Activated naive CD8-positive, alpha-beta T cell treated with anti-CD3 and anti-CD28 coated beads, Interleukin-2, amount 50 U/mL, for 24 hours (primary cell): ENCODE data around the gene PIK3AP1.

ENCODE experiments used
- ATAC-seq: fragments of 150-1000 bp; cut with Tn5 transposase; one replicate; pipeline ENCODE4 v1.10.0; 2021
- DNase-seq: peaks from one replicate; pipeline ENCODE4 v3.0.0; 2021
- H3K27ac Mint-ChIP-seq: one replicate; pipeline ENCODE4 v1.8.0; 2021; ENCODE audit warnings: mild to moderate bottlenecking, mixed read lengths
- H3K27me3 Mint-ChIP-seq: one replicate; pipeline ENCODE4 v1.8.0; 2021; ENCODE audit warnings: mixed read lengths
- H3K36me3 Mint-ChIP-seq: one replicate; pipeline ENCODE4 v1.8.0; 2021; ENCODE audit warnings: low read depth, mixed read lengths
- H3K4me1 Mint-ChIP-seq: one replicate; pipeline ENCODE4 v1.8.0; 2021; ENCODE audit warnings: mixed read lengths
- H3K4me3 Mint-ChIP-seq: one replicate; pipeline ENCODE4 v1.8.0; 2021; ENCODE audit warnings: mild to moderate bottlenecking, moderate library complexity, mixed read lengths
- H3K9me3 Mint-ChIP-seq: one replicate; pipeline ENCODE4 v1.8.0; 2021; ENCODE audit warnings: mixed read lengths

PIK3AP1 gene

GRCh38 chr10:96619120-96619519, 101.2 kb downstream of the PIK3AP1 start:
- Mint-ChIP-seq H3K4me3 (no peak overlapping the region), H3K36me3 (peaks cover 2% of the 10 kb centered on the region), H3K4me1 (no peaks in the 10 kb centered on the region), H3K27ac (no peak overlapping the region), H3K9me3 (no peaks in the 10 kb centered on the region), H3K27me3 (no peaks in the 10 kb centered on the region)
- DNase-seq (no peak), ATAC-seq (no peak)

DNA sequence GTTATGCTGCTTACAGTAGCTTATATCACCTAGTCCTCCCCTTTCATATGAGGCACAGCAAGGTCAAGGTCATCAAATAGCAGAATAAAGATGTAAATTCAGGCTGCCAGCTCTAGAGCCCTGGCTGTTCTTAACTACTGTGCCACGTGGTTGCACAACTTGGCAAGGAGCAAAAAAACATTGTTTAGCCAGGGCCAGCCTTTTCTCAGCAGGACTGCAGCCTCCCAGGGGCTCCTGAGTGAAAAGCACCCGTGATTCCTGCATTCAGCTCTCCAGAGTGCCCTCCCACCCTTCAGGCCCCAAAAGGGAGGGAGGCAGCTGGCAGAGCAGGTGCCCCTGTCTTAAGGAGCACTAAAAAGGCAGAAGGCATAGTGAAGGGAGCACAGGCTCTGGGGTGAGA, 101.7 kb downstream of the PIK3AP1 start:
- Mint-ChIP-seq H3K4me3 (no peak overlapping the region), H3K36me3 (peaks cover 2% of the 10 kb centered on the region), H3K27ac (no peak overlapping the region), H3K9me3 (no peaks in the 10 kb centered on the region), H3K4me1 (no peaks in the 10 kb centered on the region), H3K27me3 (no peaks in the 10 kb centered on the region)
- no peak for ATAC-seq
- no peak for DNase-seq

DNA sequence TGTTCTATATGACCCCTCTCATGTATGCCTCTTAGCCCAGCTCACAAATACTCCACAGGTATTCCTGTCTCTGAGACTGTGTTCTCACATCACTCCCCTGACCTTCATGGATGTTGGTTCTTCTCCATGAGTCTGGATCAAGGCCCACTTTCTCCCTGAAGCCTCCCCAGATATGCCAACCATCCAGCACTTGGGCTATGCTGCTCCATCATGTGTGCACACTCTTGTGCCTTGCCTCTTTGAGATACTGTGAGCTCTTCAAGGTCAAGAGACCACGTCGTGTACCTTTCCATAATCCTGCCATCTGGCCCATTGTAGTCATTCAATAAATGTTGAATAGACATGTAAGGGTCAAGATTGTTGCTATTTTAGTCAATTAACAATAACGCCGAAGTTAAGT, 103.4 kb downstream of the PIK3AP1 start:
- Mint-ChIP-seq H3K4me3 (no peak overlapping the region), H3K27me3 (no peaks in the 10 kb centered on the region), H3K9me3 (no peaks in the 10 kb centered on the region), H3K27ac (no peak overlapping the region), H3K36me3 (peaks cover 2% of the 10 kb centered on the region), H3K4me1 (no peaks in the 10 kb centered on the region)
- ATAC-seq (no peak), DNase-seq (no peak)

GRCh38 chr10:96614515-96614914, 105.8 kb downstream of the PIK3AP1 start:
- ATAC-seq: peak; percentile 61
- no peak for DNase-seq
- H3K27ac Mint-ChIP-seq: no peak overlapping the region

DNA sequence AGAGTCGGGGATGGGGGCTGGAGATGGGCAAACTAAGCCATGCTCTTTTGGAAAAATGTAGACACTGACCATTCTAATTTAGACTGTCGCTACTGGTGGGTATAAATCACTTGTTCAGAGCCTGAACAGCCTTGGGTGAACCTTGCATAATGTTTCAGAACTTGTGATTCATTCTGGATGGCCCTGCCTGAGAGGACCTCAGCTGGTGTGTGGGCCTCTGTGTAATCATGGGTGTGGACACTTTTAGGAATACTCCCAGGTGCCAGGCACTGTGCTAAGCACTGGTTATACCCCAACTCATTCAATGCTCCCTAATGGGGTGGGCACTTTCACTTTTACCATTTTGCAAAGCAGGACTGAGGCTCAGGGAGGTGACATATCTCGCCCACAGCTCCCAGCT, 106.7 kb downstream of the PIK3AP1 start:
- no peaks in the 10 kb centered on the region for H3K27me3 Mint-ChIP-seq
- DNase-seq (no peak), ATAC-seq (no peak)
- H3K36me3 Mint-ChIP-seq: peaks cover 2% of the 10 kb centered on the region
- H3K27ac Mint-ChIP-seq: no peak overlapping the region
- H3K4me3 Mint-ChIP-seq: no peak overlapping the region
- peaks cover 4% of the 10 kb centered on the region for H3K4me1 Mint-ChIP-seq
- H3K9me3 Mint-ChIP-seq: no peaks in the 10 kb centered on the region

More at GRCh38 chr10:96614515-96614914, 105.8 kb downstream of the PIK3AP1 start:
- Mint-ChIP-seq H3K9me3 (no peaks in the 10 kb centered on the region), H3K4me1 (peaks cover 4% of the 10 kb centered on the region), H3K27me3 (no peaks in the 10 kb centered on the region), H3K36me3 (peaks cover 2% of the 10 kb centered on the region), H3K4me3 (no peak overlapping the region)

DNA sequence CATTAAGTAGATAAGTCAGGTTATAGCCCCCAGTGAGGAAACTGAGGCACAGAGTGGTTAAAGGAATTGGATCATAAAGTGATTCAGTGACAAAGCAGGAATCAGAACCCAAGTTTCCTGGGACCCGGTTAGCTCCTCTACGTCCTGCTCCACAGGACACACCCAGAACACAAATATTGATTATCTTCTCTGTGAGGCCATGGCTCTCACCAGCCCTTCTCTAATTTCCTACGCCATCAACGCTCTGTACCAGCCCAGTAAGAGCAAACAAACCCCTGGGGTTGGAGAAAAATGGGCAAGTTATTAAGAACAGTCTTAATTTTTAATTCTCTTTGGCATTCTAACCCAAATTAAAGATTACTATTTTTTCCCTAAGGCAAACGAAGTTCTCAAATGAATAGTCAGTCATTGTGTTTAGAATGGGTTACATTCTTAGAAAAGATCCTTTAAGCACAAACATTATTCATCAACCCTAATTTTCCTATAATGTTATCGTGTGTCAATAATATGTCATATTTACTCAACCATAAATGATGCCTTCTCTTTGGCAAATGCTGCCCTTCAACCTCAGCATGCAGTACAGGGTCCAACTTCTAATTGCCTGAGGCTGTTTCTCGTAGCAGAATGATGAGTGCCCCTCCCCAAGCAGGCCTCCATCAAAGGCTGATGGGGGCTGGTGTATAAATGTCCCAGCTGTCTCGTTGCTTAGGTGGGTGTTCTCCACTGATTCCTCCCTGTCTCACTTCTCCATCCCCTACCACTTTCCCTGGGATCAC, 108.1 kb downstream of the PIK3AP1 start:
- Mint-ChIP-seq H3K4me3 (no peak overlapping the region), H3K4me1 (peaks cover 4% of the 10 kb centered on the region), H3K27ac (no peak overlapping the region), H3K36me3 (peaks cover 2% of the 10 kb centered on the region), H3K27me3 (no peaks in the 10 kb centered on the region), H3K9me3 (no peaks in the 10 kb centered on the region)
- ATAC-seq: no peak
- no peak for DNase-seq

- H3K27ac Mint-ChIP-seq: peak overlapping the region; percentile 16
- H3K4me1 Mint-ChIP-seq: peaks cover 4% of the 10 kb centered on the region
Observed at GRCh38 chr10:96610817-96611216, 109.5 kb downstream of the PIK3AP1 start.

GRCh38 chr10:96609510-96609909, 110.8 kb downstream of the PIK3AP1 start:
- no peak overlapping the region for H3K27ac Mint-ChIP-seq
- DNase-seq: no peak
- no peak overlapping the region for H3K4me3 Mint-ChIP-seq
- peaks cover 2% of the 10 kb centered on the region for H3K36me3 Mint-ChIP-seq
- H3K27me3 Mint-ChIP-seq: no peaks in the 10 kb centered on the region
- H3K9me3 Mint-ChIP-seq: no peaks in the 10 kb centered on the region
- ATAC-seq: no peak
- peaks cover 4% of the 10 kb centered on the region for H3K4me1 Mint-ChIP-seq

More at GRCh38 chr10:96610817-96611216, 109.5 kb downstream of the PIK3AP1 start:
- peaks cover 2% of the 10 kb centered on the region for H3K36me3 Mint-ChIP-seq
- H3K9me3 Mint-ChIP-seq: no peaks in the 10 kb centered on the region
- H3K27me3 Mint-ChIP-seq: no peaks in the 10 kb centered on the region
- ATAC-seq (no peak), DNase-seq (no peak)
- no peak overlapping the region for H3K4me3 Mint-ChIP-seq

DNA sequence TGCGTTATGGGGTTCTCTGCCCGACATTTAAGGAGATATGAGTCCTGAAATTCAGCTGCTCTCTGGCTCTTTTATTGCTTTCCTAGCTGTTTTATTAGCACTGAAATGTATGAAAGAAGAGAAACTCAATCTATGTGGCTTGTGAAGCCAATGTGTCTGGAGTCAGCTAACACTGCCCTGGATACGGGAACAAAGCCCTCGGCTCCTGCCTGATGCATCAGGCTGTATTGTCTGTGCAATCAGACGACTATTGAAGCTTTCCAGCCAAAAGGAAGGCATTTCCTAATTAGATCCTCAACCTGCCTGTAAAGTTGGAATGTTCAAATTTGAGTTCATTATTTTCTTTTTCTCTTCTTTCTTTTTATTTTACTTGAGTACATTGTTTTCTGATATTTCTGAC, 111.5 kb downstream of the PIK3AP1 start:
- DNase-seq (no peak), ATAC-seq (no peak)
- H3K4me1 Mint-ChIP-seq: peaks cover 4% of the 10 kb centered on the region
- no peaks in the 10 kb centered on the region for H3K36me3 Mint-ChIP-seq
- H3K9me3 Mint-ChIP-seq: no peaks in the 10 kb centered on the region
- H3K4me3 Mint-ChIP-seq: no peak overlapping the region
- H3K27ac Mint-ChIP-seq: no peak overlapping the region
- no peaks in the 10 kb centered on the region for H3K27me3 Mint-ChIP-seq

GRCh38 chr10:96608262-96608661, 112.1 kb downstream of the PIK3AP1 start:
- no peaks in the 10 kb centered on the region for H3K9me3 Mint-ChIP-seq
- DNase-seq (no peak), ATAC-seq (no peak)
- H3K4me1 Mint-ChIP-seq: peaks cover 4% of the 10 kb centered on the region
- no peaks in the 10 kb centered on the region for H3K27me3 Mint-ChIP-seq
- no peak overlapping the region for H3K4me3 Mint-ChIP-seq
- no peak overlapping the region for H3K27ac Mint-ChIP-seq
- no peaks in the 10 kb centered on the region for H3K36me3 Mint-ChIP-seq

- Mint-ChIP-seq H3K4me3 (no peak overlapping the region), H3K27ac (no peak overlapping the region), H3K9me3 (no peaks in the 10 kb centered on the region), H3K36me3 (no peaks in the 10 kb centered on the region), H3K4me1 (peaks cover 4% of the 10 kb centered on the region), H3K27me3 (no peaks in the 10 kb centered on the region)
- DNase-seq (no peak), ATAC-seq (no peak)
Observed at GRCh38 chr10:96606946-96607345, 113.4 kb downstream of the PIK3AP1 start.

DNA sequence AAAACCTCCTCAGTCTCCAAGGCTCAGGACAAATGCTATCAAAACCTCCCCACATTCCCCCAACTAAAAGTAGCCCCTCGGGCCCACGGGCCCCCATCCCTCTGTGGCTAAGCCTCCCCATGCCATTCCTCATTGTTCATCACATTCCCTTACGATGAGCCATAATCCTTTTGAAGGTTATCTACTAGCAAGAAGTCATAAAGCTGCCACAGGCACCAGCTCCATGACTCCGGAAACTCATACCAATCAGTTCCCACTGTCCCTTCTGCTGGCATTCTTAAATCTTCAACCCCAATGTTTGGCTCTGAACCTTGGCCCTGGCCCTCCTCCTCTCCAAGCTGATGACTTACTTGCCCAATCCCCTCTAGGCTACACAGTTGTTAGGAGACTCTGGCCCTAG, 114.1 kb downstream of the PIK3AP1 start:
- H3K36me3 Mint-ChIP-seq: no peaks in the 10 kb centered on the region
- H3K4me1 Mint-ChIP-seq: peaks cover 4% of the 10 kb centered on the region
- no peaks in the 10 kb centered on the region for H3K9me3 Mint-ChIP-seq
- H3K27me3 Mint-ChIP-seq: no peaks in the 10 kb centered on the region
- no peak overlapping the region for H3K27ac Mint-ChIP-seq
- ATAC-seq (no peak), DNase-seq (no peak)
- no peak overlapping the region for H3K4me3 Mint-ChIP-seq

GRCh38 chr10:96600337-96600736, 120.0 kb downstream of the PIK3AP1 start:
- Mint-ChIP-seq H3K27me3 (no peaks in the 10 kb centered on the region), H3K36me3 (no peaks in the 10 kb centered on the region), H3K9me3 (no peaks in the 10 kb centered on the region), H3K4me3 (no peak overlapping the region), H3K4me1 (no peaks in the 10 kb centered on the region), H3K27ac (no peak overlapping the region)
- no peak for ATAC-seq
- DNase-seq: no peak

DNA sequence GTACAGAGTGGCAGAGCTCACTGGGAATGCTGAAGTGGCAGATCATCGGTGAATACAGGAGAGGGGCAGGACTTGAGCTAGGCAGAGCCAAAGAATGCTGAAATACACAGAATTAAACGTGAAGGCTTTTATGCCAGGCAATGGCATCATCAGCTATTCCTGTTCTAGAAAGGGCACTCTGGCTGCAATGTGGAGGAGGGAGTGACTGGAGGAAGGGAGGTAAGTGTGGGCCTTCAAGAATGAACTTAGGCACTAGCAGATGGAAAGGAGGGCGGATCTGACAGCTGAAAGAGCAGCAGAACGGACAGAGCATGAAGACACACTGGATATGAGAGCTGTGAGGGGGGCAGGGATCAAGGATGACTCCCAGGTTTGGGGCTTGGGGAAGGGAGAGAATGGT, 121.5 kb downstream of the PIK3AP1 start:
- no peak overlapping the region for H3K4me3 Mint-ChIP-seq
- H3K27ac Mint-ChIP-seq: no peak overlapping the region
- no peaks in the 10 kb centered on the region for H3K4me1 Mint-ChIP-seq
- DNase-seq: no peak
- no peak for ATAC-seq
- no peaks in the 10 kb centered on the region for H3K27me3 Mint-ChIP-seq
- no peaks in the 10 kb centered on the region for H3K9me3 Mint-ChIP-seq
- H3K36me3 Mint-ChIP-seq: peaks cover 7% of the 10 kb centered on the region

- no peaks in the 10 kb centered on the region for H3K9me3 Mint-ChIP-seq
- H3K4me3 Mint-ChIP-seq: no peak overlapping the region
- no peaks in the 10 kb centered on the region for H3K27me3 Mint-ChIP-seq
- H3K27ac Mint-ChIP-seq: no peak overlapping the region
- H3K36me3 Mint-ChIP-seq: peaks cover 10% of the 10 kb centered on the region
- no peak for ATAC-seq
- H3K4me1 Mint-ChIP-seq: no peaks in the 10 kb centered on the region
- DNase-seq: no peak
Observed at GRCh38 chr10:96596422-96597407, 123.6 kb downstream of the PIK3AP1 start.
